Vagina (tissue), 2 donors: ENCODE measurements around the gene CACNA2D1.

ENCODE experiments used
- CTCF ChIP-seq, 3 experiments: fragments of 450-650 bp in 2 of 3; fragments of 200-600 bp in 1 of 3; sonication (generic) in 1 of 3; IDR thresholded peaks; one replicate each; pipeline ENCODE4 v1.5.1; 2017 to 2019; ENCODE audit warnings: antibody characterized with exemption in 3 of 3, mild to moderate bottlenecking in 2 of 3, moderate library complexity in 2 of 3
- POLR2A ChIP-seq, 2 donors: fragments of 450-650 bp; IDR thresholded peaks; one replicate each; pipeline ENCODE4 v1.6.1; 2017; ENCODE audit warnings: antibody characterized with exemption in 2 of 2, mild to moderate bottlenecking in 2 of 2, moderate library complexity in 2 of 2
- POLR2AphosphoS5 ChIP-seq, 2 donors: sonication (generic); formaldehyde crosslinking; IDR thresholded peaks; one replicate each; pipeline ENCODE4 v1.9.0; 2017; ENCODE audit warnings: antibody characterized with exemption in 2 of 2, mild to moderate bottlenecking in 2 of 2, low read depth in 1 of 2; ENCODE audit not compliant: insufficient read depth in 1 of 2

GRCh38 chr7:82175319-82175718 is 268.3 kb downstream of the CACNA2D1 start:
- TF ChIP-seq CTCF (IDR thresholded peaks at IDR 0.05), result no peak
- TF ChIP-seq POLR2A (IDR thresholded peaks at IDR 0.05), result no peak
- TF ChIP-seq POLR2AphosphoS5 (IDR thresholded peaks at IDR 0.05; ENCODE audit: insufficient read depth in 1 of 2, low read depth in 1 of 2), result no peak
